HG03558 (cell line): ENCODE measurements around the gene TRAF7.

Source experiments
- ATAC-seq: cut with Tn5 transposase; IDR thresholded peaks from one replicate; pipeline ENCODE4 v1.9.1; 2021; ENCODE audit warnings: moderate number of reproducible peaks; ENCODE audit not compliant: unreplicated experiment; ENCODE audit errors: extremely low read depth

Gene TRAF7

DNA sequence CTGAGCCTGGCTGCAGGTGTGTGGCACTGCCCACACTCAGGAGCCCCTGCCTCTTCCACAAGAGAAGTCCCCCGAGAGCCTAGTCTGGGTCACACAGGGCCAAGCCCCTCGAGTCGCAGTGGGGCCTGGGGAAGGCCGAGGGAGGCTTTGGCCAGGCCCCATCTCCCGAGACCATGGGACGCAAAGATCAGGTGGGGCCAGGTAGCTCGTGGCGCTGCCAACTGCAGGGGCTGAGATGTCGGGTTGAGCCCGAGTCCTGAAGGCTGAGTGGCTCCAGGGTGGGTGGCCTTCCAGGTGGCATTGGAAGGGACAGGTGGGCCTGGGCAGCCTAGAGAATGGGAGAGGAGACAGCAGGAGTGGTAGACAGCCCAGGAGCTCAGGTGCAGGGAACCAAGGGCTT lies 6.3 kb downstream of the TRAF7 start:
- ATAC-seq: no peak

DNA sequence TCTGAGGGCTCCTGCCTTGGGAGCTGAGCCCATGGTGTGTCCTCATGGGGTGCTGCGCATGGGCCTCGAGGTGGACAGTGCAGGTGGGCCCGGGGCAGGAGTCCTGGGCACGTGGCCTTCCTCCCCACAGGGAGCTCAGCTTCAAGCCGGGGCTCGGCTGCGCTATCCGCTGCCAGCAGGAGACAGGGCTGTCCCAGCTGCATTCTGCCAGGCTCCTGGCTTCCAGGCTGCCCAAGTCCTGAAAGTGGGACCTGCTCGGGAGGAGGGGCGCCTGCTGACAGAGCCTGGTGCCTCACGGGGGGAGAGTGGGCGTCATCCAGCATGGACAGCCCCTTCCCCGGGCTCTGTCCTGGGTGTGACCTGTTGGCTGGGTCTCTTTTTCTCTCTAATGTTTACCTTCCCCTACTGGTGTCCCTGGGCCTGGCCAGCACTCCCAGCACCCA lies 7.1 kb downstream of the TRAF7 start:
- no peak for ATAC-seq

DNA sequence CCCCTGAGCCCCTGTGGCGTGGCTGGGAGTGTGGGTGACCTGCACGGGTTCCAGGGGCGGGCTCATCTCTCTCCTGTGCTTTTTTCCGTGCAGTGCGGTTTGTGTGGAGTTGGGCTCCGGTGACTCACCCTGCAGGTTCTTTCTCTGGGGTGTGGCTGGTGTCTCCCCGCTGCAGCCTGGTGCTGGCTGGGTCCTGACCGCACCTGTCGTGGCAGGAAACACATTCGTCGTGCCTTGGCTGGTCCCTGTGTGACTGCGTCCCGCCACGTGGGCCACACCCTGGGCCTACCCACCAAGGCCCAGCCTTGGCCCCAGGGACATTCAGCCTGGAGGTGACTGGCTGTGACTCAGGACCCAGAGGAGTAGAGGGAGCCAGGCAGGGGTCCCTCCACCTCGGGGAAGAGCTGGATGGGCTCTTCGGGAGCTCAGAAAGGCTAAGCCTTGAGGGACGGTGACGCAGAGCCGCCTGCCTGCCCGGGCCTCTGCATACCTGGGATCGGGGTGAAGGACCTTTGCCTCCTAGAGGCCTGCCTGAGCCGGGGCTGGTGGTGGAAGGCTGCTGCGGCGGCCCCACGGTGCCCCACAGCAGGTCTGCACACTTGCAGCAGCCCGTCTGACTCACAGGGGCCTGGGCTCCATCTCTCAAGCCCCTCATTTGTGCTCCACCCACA lies 7.8 kb downstream of the TRAF7 start:
- no peak for ATAC-seq

GRCh38 chr16:2165861-2166260 lies 10.3 kb downstream of the TRAF7 start:
- ATAC-seq: no peak

DNA sequence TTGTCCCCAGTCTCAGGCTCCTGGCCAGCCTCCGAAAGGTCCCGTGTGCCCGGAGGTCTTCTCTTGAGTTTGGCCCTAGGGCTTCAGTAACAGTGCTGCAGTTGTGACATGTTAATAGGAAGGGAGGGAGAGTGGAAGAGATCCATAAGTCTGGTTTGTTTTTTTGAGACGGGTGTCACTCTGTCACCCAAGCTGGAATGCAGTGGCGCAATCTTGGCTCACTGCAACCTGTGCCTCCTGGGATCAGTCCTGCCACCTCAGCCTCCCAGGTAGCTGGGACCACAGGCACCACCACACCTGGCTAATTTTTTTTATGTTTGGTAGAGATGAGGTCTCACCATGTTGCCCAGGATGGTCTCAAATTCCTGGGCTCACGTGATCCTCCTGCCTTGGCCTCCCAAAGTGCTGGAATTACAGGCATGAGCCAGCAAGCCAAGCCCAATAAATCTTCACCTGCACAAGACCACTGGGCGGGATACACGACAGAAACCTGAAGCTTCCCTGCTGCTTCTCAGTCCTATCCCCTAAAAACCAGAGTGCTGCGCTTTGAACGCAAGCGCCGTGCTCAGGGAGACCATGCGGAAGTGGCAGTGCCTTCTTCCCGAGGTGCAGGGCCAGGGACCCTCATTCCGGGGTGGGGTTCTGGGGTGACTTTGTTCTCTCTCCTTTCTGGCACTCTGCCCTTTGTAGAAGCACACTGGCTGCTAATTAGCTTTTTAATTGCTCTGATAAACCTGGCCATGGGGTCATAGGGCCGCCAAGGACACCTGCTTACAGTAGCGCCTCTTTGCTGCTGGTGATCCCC lies 10.9 kb downstream of the TRAF7 start:
- ATAC-seq: no peak

- ATAC-seq: no peak
Observed at GRCh38 chr16:2167068-2167638, 11.6 kb downstream of the TRAF7 start.

DNA sequence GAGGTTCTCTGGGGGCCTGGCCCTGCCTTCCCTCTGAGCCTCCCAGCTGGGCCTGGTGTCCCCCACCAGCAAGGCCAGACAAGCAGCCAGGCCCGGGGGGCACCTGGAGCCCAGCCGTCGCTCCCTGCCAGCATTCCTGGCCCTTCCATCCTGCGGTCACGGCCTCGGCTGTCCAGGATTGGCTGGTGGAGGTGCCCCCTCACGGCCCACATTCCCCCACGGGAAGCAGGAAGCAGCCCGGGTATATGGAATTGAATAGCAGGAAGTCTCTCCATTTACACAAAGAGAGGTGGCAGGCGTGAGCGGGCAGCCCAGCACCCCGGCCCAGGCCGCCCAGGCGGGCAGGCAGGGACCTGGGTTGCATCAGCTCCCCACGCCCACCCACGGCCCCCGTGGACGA lies 14.5 kb downstream of the TRAF7 start:
- ATAC-seq: no peak

- no peak for ATAC-seq
Observed at GRCh38 chr16:2170587-2171435, 15.2 kb downstream of the TRAF7 start.

GRCh38 chr16:2171601-2172178 lies 16.1 kb downstream of the TRAF7 start:
- ATAC-seq: no peak

- ATAC-seq: no peak
Observed at GRCh38 chr16:2172688-2173335, 17.2 kb downstream of the TRAF7 start.

DNA sequence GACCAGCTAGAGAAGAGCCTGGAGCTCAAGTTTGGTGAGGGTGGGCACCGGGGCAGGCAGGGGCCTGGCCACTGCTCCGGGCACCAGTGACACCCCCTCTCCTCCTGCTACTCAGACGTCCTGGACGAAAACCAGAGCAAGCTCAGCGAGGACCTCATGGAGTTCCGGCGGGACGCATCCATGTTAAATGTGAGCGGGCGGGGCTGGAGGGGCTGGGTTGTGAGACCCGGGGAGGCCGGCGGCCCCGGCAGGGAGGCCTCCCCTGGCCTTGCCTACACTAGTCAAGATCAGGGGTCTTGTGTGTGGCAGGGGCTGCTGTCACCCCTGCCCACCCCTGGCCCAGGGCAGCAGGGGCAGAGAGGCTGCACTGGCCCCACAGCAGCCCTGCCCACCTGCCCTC lies 17.8 kb downstream of the TRAF7 start:
- ATAC-seq: no peak

DNA sequence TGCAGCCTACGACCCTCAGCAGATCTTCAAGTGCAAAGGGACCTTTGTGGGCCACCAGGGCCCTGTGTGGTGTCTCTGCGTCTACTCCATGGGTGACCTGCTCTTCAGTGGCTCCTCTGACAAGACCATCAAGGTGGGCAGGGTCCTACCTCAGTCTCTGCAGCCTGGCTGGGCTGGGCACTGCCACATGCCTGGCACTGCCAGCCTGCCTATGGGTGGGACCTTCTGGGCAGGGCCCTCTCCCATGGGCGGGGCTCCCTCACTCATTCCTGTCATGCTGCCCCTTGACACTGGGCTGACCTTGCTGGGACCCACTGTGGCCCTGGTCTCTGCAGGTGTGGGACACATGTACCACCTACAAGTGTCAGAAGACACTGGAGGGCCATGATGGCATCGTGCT lies 18.3 kb downstream of the TRAF7 start:
- no peak for ATAC-seq

GRCh38 chr16:2174396-2175131 lies 19.0 kb downstream of the TRAF7 start:
- ATAC-seq: no peak

DNA sequence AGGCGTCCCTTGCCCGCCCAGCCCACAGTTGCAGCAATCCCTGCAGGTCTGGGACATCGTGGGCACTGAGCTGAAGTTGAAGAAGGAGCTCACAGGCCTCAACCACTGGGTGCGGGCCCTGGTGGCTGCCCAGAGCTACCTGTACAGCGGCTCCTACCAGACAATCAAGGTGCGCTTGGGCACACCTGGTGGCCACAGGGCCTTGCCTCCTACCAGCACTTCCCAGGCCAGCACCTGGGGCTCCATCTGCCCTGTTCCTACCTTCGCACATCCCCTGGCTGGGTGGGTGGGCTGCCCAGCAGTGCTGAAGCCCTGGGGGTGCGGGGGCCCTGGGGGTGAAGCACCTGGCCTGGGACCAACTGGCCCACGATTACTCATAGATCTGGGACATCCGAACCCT lies 19.9 kb downstream of the TRAF7 start:
- ATAC-seq: no peak

GRCh38 chr16:2176047-2176446 lies 20.5 kb downstream of the TRAF7 start:
- ATAC-seq: no peak

DNA sequence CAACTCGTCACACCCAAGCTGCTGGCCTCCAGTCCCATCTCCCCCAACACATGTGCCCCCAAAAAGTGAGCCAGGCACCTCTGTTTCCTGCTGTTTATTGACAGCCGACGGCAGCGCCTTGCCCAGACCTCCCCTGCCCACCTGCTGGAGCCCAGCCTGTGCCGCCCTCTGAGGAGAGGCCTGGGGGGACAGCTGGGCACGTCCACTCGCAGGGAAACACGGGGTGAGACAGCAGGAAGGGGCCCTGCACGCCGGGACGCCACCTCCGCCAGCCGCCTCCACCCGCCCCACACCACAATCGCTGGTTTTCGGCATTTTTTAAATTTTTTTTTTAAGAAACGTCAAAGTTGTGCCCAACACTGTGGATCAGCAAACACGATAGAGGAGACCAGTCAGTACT lies 21.5 kb downstream of the TRAF7 start:
- no peak for ATAC-seq

DNA sequence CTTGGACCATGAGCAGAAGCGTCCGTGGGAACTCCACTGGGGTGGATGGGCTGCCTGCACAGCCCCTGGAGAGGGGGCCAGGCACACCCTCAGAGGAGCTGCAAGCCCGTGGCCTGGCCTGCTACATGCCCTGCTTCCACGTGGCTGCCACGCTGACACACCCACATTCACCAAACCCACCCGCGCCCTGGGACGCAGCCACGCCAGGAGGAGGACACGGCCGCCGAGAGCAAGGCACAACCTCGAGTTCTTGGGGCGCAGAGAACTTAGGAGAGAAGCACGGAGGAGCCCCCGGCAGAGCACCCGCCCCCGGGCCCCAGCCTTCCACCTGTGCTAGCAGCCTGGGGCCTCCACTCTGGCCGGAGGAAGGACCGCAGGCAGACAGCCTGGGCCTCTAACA lies 22.0 kb downstream of the TRAF7 start:
- no peak for ATAC-seq

GRCh38 chr16:2178321-2179106 lies 22.9 kb downstream of the TRAF7 start:
- ATAC-seq: no peak
